ENCODE measurements around the gene CDKN2B-AS1.
"Not testable (repeated sequence)": the region's sequence is repeated elsewhere in the genome, so short reads cannot be mapped to it uniquely, and the experiment has no call there.

CDKN2B-AS1 gene

DNA sequence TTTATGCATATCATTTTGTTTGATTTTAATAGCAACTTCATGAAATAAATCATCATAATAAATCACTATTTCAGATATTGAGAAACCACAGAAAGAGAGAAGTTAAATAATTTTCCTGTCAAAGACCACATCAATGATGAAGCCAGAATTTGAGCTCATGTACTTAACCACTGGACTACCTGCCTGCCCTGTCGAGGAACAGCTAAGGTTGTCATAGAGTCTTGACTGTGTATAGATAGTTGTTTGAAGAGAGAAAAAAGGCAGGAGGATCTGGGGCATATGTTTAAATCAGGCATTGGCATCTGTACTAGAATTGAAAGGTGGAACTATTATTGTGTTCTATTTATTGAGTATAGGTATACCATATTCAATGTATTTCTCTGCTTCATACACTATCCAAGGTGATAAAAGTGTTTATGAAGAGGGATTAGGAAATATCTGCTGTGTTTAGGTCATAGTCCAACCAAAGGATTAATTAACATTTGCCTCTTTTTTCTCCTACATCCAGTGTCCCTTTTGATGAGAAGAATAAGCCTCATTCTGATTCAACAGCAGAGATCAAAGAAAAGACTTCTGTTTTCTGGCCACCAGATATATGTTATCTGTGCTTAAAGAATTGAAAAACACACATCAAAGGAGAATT is 51.8 kb downstream of the CDKN2B-AS1 start:
- DNase-seq: no peak

DNA sequence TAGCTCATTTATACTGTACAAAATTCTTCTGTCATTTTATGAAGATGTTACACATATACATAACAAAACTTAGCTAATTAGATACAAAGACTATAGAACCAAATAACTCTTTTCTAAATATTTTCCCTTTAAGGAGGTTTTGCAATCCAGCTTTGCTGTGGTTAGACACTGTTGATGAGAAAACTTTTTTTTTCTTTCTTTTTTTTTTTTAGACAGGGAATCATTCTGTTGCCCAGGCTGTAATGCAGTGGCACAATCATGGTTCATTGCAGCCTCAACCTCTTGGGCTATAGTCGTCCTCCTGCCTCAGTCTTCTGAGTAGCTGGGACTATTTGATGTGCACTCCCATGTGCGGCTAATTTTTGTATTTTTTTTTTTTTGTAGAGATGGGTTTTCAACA is 53.0 kb downstream of the CDKN2B-AS1 start:
- no peak for DNase-seq

DNA sequence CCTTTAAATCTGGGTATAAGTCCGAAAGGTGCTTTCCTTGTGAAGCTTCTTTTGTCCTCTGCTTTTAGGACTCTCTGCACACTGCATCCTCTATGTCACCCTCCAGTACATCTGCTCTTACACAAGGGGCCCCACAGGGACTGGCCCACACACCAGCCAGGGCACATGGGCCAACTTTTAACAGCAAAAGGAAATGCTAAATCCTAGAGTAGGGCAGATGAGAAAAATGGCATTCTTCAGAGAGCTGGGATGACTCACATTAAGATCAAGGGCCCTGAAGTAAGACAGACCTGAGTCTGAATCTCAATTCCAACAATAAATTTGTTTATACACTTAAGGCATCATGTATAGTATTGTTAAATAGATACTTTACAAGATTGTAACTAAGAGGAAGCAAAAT is 54.8 kb downstream of the CDKN2B-AS1 start:
- DNase-seq: no peak

- DNase-seq: no peak
Measured at GRCh38 chr9:22050924-22051323, 56.3 kb downstream of the CDKN2B-AS1 start.

DNA sequence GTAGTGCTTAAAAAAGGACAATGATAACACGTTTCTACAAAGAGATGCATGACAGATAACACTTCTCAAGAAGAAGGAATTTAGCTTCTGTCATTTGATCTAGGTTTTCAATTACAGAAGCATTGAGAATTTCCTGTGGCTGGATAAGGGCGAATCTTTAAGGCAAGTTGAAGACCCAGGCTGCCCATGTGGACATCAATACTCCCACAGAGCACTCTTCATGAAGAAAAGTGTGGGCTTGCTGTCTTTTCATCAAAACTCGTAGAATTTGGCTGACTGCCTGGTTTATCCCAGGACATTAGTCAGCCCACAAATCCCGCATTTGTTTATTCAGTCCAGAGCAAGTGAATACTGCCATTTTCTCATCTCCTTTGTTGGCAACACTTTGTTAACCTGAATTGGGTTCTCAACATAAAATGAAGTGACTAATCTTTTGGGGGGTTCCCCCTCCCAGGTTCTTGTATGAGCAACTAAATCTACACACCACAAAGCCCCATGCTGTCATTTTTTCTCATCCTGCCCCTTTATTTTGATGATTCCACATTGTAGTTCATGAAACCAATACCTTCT is 57.9 kb downstream of the CDKN2B-AS1 start:
- DNase-seq: no peak

DNA sequence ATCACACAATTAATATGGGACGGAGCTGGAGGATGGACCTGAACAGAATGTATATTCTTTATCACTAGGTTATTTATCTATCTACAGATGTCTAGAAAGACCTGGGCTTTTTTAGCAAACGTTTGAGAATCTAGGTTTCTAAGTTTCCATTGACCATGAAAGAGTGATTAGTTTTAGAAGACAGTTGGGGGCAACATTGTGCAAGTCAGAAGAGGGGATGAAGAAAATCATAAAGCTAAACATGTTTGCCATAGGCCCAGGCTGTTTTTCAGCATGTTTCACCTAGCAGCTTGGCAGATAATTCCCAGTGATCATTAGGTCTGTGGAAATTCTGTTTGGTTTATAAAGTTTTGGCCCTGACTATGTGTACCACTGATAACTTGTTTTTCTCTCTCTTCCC is 58.6 kb downstream of the CDKN2B-AS1 start:
- DNase-seq: no peak

- DNase-seq: no peak
Measured at GRCh38 chr9:22054076-22054475, 59.5 kb downstream of the CDKN2B-AS1 start.

- DNase-seq: no peak
Measured at GRCh38 chr9:22054529-22054928, 59.9 kb downstream of the CDKN2B-AS1 start.

- DNase-seq: no peak
Measured at GRCh38 chr9:22055090-22055489, 60.5 kb downstream of the CDKN2B-AS1 start.

GRCh38 chr9:22056402-22056801 is 61.8 kb downstream of the CDKN2B-AS1 start:
- no peak for DNase-seq

- not testable (repeated sequence) for DNase-seq
Measured at GRCh38 chr9:22057972-22058371, 63.4 kb downstream of the CDKN2B-AS1 start.

GRCh38 chr9:22060831-22061383 is 66.3 kb downstream of the CDKN2B-AS1 start:
- no peak for DNase-seq

GRCh38 chr9:22064957-22065356 is 70.4 kb downstream of the CDKN2B-AS1 start:
- DNase-seq: no peak

DNA sequence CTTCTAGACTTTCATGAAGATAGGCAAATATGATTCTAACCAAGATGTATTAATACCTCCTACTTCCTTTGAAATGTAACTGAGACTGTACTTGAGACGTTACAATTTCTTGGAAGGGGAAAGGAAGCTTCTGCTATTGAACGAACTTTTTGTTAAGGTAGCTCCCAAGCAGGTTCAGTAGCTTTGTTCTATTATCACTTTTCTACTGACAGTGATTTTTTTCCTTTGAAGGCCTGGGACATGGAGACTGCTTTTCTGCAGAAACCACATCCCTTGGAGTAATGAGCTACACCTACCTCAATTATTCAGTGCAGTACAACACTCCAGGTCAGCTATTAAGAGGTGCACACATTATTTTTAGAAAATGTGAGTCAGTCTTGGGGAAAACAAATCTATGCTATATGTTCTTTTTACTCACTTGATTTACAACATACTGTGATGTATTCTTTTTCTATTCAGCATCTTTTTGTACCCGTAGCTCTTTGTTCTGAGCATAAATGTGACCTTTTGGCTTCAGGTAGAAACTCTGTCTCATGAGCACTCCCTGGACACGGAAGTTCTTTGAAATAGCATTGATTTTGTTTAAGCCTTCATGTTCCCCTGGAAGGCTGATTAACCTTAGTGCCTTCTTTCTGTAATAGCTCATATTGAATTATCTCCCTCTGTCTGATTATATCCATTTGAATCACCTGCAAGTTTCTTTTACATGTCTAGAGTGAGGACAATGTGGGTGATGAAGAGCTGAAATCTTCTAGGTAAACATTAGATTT is 71.0 kb downstream of the CDKN2B-AS1 start:
- DNase-seq: no peak

- DNase-seq: no peak
Measured at GRCh38 chr9:22067196-22067595, 72.6 kb downstream of the CDKN2B-AS1 start.

GRCh38 chr9:22068369-22068768 is 73.8 kb downstream of the CDKN2B-AS1 start:
- no peak for DNase-seq

DNA sequence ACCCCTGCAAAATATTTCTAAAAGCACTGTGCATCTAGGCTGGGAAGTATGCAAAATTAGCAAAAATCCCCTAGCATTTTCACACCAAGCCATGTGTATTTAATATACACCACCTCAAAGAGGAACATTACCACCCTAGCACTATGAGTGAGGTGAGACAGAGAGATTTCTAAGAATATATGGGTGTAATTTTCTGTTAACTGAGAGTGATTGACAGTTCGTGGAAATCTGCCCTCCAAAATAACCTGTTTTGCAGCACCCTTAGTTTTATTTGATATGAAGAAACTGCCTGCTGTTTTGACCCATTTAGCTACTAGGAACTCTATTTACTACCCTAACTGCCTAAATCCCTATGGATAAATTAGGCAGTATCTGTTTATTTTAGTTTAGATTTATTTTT is 78.8 kb downstream of the CDKN2B-AS1 start:
- DNase-seq: no peak

DNA sequence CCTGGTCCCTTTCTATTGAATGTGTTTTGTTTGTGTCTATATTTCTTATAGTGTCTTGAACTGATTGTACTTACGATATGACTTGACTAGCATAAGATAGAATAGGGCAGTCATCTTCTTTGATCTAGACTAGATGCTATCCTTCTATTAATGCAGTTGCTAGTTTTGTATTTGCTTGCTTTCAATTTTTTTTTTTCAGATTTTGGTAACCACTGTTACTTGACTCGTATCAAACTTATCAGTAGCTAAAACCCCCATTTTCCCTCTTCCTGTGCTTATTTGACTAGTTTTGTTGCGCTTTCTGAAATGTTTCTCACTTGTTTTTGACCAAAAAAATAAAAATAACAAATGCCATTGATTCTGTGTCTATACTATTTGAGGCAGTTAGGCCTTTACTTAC is 83.5 kb downstream of the CDKN2B-AS1 start:
- DNase-seq: no peak

DNA sequence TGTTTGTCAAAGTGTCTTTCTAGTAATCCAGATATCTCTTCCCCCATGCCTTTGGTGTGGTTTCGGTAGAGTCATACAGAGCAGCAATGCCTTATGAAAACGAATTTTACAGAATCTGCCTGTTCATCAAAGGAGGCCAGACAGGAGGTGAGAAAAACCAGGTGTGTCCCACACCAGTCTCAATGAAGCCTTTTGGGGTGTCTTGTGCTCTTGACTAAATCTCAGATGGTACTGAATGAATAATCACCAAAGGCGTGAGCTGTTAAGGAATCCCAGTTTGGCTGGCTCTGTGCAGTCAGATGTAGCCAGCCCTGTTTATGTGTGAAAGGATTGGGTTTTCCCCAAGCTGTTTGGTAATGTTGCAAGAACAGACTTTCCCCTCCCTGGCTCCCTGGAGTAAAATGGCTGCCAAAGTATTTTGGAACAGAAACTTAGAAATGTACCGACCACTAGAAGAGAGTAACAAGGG is 85.3 kb downstream of the CDKN2B-AS1 start:
- DNase-seq: no peak

DNA sequence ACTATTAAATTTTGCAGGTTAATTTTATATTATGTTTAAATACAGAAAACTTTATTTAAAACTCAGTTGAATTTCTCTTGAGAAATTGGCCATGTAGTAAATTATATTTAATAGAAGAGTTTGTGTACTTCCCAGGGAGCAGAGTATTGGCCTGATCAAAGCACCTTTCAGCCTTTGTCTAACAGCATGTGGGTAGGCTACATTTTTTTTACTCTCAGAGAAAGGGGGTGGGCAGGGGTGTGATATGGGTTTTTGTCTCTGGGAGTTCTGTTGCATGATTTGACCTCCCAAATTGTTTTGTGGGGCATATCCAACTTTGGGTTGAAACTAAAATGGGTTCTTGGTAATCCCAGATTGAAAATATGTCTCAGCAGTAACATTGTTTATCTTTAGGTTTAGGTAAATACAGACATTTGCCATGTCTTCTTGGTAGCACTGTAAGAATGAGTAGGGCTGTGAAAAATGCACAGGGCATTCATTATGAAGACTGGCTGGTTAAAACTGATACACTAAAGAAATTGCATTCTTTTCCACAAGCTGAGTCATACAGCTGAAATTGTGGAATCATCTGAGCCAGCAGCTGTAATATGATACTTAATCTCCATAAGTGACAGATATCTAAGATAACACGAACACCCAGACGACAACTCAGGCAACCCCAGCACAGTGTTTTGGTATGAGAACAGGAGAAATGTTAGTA is 89.9 kb downstream of the CDKN2B-AS1 start:
- no peak for DNase-seq

GRCh38 chr9:22088053-22088716 is 93.6 kb downstream of the CDKN2B-AS1 start:
- DNase-seq: no peak

DNA sequence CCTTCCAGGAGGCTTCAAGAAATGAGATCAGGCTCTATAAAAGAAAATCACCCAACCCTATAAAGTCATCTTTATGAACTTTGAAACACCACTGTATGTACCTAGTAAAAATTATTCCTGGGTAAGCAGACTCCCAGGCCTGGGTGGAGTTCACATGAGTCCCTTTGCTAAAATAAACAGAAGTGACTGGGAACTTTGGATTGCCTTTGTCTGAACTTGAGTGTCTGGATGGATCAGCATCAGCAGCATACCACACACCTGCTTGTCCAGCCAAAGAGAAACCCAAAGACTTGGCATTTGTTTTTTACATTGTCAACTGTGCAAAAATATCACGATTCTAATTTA is 94.1 kb downstream of the CDKN2B-AS1 start:
- DNase-seq: no peak

DNA sequence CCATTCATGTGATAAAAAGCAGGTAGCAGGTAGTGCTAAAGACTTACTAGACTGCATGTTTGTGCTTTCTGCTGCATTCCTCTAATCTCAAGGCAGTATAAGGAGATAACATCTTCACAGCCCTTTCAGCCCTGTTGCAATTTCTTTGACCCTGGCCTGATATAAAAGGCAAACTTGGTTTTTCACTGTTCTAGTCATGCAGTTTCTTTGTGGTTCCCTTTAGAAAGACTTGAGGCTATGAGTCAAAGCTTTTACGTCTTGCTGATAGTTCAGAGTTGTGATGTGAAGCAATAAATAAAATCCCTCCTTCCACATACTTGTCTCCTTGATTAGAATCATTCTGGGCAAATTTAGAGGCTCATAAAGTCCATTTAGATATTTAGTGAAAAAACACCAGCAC is 103.1 kb downstream of the CDKN2B-AS1 start:
- DNase-seq: peak; percentile 72

All from islet precursor cell (in vitro differentiated cells).